Measurements from ENCODE around the gene RGMB.

The RGMB gene

GRCh38 chr5:98798371-98798770 is 24.9 kb downstream of the RGMB start:
- H3K27ac ChIP-seq, result no peak overlapping the region
- no peaks in the 10 kb centered on the region; the same call in 1 of the 2 replicates for H3K36me3 ChIP-seq (ENCODE audit: insufficient read depth)
- no peak overlapping the region for H2AFZ ChIP-seq (ENCODE audit: low read depth)
- H3K4me3 ChIP-seq (IDR thresholded peaks at IDR 0.05; ENCODE audit: insufficient read depth, low read depth, low read length), result no peak overlapping the region
- no peaks in the 10 kb centered on the region; the same call in 1 of the 2 replicates for H4K20me1 ChIP-seq (ENCODE audit: insufficient read depth)
- no peak overlapping the region for H3K4me2 ChIP-seq
- H3K27me3 ChIP-seq (ENCODE audit: insufficient read depth, low read depth), result no peaks in the 10 kb centered on the region
- peaks cover 4% of the 10 kb centered on the region for H3K4me1 ChIP-seq (ENCODE audit: low read depth, poor library complexity, severe bottlenecking)
- no peak overlapping the region for H3K9ac ChIP-seq
- no peaks in the 10 kb centered on the region for H3K79me2 ChIP-seq (ENCODE audit: insufficient read depth, low read depth)
- no peak for TF ChIP-seq CTCF (conservative IDR thresholded peaks at IDR 0.05; ENCODE audit: low read depth, low read length)

DNA sequence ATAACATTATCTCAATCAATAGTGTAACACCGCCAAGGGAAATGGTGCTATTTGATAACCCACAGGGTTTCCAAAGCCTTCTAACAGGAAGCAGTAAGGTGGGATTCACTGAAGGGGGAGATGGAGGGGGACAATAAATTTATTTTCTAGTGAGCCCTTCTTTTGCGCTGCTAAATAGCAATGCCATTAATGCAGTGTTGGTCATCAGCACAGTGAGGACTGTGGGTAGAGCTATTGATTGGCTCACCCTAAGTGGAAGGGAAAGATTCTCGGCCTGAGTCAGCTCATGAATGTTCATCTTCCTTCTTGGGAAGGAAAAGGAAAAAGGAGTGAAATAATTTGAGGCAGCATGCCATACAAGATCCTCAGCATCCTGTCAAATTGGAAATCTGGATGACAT is 25.4 kb downstream of the RGMB start:
- Histone ChIP-seq H4K20me1 (ENCODE audit: insufficient read depth) (no peaks in the 10 kb centered on the region; the same call in 1 of the 2 replicates), H2AFZ (ENCODE audit: low read depth) (no peak overlapping the region), H3K36me3 (ENCODE audit: insufficient read depth) (no peaks in the 10 kb centered on the region), H3K4me3 (IDR thresholded peaks at IDR 0.05; ENCODE audit: insufficient read depth, low read depth, low read length) (no peak overlapping the region), H3K79me2 (ENCODE audit: insufficient read depth, low read depth) (no peaks in the 10 kb centered on the region), H3K4me1 (ENCODE audit: low read depth, poor library complexity, severe bottlenecking) (peaks cover 4% of the 10 kb centered on the region), H3K4me2 (no peak overlapping the region), H3K27me3 (ENCODE audit: insufficient read depth, low read depth) (no peaks in the 10 kb centered on the region), H3K9ac (no peak overlapping the region), H3K27ac (no peak overlapping the region)
- no peak for TF ChIP-seq CTCF (conservative IDR thresholded peaks at IDR 0.05; ENCODE audit: low read depth, low read length)

DNA sequence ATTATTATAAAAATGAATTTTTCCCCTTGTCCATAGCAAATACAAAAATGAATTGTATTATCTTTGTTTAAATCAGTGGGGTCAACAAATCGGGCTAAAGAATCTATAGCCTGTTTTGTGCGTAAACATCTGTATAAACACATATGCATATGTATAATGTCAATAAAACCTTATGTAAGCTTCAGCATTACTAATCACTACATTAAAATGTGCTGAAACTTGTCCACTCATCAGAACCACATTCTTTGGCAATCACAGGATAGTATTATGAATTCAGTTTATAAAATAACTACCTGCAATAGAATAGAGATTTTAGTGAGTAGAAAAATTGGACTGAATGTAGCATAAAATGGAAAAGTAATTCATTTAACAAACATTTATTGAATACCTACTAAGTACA is 30.6 kb downstream of the RGMB start:
- no peak for TF ChIP-seq CTCF (conservative IDR thresholded peaks at IDR 0.05; ENCODE audit: low read depth, low read length)
- Histone ChIP-seq H3K79me2 (ENCODE audit: insufficient read depth, low read depth) (no peaks in the 10 kb centered on the region), H3K9ac (no peak overlapping the region), H4K20me1 (ENCODE audit: insufficient read depth) (no peaks in the 10 kb centered on the region), H3K4me3 (IDR thresholded peaks at IDR 0.05; ENCODE audit: insufficient read depth, low read depth, low read length) (no peak overlapping the region), H3K27ac (no peak overlapping the region), H3K4me2 (no peak overlapping the region), H3K27me3 (ENCODE audit: insufficient read depth, low read depth) (no peaks in the 10 kb centered on the region), H2AFZ (ENCODE audit: low read depth) (no peak overlapping the region), H3K36me3 (ENCODE audit: insufficient read depth) (no peaks in the 10 kb centered on the region), H3K4me1 (ENCODE audit: low read depth, poor library complexity, severe bottlenecking) (no peaks in the 10 kb centered on the region)

DNA sequence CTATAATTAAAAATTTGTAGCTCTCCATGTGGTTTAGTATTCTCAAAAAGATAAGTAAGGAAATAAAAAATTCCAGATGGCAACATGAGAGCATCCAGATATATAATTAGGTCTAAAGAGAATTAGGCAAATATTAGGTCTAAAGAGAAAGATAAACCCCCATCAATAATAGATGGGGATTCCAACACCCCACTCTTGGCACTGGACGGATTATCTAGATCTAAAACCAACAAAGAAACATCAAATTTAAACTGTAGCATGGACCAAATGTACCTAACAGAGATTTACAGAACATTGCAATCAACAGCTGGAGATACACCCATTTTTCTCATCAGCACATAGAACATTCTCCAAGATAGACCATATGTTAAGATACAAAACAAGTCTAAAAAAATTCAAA is 31.6 kb downstream of the RGMB start:
- TF ChIP-seq CTCF (conservative IDR thresholded peaks at IDR 0.05; ENCODE audit: low read depth, low read length), result no peak

More for the DNA sequence above, 31.6 kb downstream of the RGMB start:
- H3K4me3 ChIP-seq (IDR thresholded peaks at IDR 0.05; ENCODE audit: insufficient read depth, low read depth, low read length), result no peak overlapping the region
- no peak overlapping the region for H3K4me2 ChIP-seq
- no peak overlapping the region for H3K27ac ChIP-seq
- no peak overlapping the region for H3K9ac ChIP-seq
- H4K20me1 ChIP-seq (ENCODE audit: insufficient read depth), result no peaks in the 10 kb centered on the region
- no peaks in the 10 kb centered on the region for H3K79me2 ChIP-seq (ENCODE audit: insufficient read depth, low read depth)
- no peaks in the 10 kb centered on the region for H3K27me3 ChIP-seq (ENCODE audit: insufficient read depth, low read depth)
- H3K36me3 ChIP-seq (ENCODE audit: insufficient read depth), result no peaks in the 10 kb centered on the region
- no peak overlapping the region for H2AFZ ChIP-seq (ENCODE audit: low read depth)
- no peaks in the 10 kb centered on the region for H3K4me1 ChIP-seq (ENCODE audit: low read depth, poor library complexity, severe bottlenecking)

Measured in KMS-11 (cell line).